NCI-H1930 (cell line): ENCODE data around the gene RTEL1.
"Not testable (repeated sequence)": the region's sequence is repeated elsewhere in the genome, so short reads cannot be mapped to it uniquely, and the experiment has no call there.

Source experiments
- DNase-seq, 2 experiments: peaks; one replicate each; lab custom pipeline; 2025; lab: John Stamatoyannopoulos, UW

RTEL1 gene

GRCh38 chr20:63648895-63649589 is 9.1 kb upstream of the RTEL1 start:
- DNase-seq: no peak

DNA sequence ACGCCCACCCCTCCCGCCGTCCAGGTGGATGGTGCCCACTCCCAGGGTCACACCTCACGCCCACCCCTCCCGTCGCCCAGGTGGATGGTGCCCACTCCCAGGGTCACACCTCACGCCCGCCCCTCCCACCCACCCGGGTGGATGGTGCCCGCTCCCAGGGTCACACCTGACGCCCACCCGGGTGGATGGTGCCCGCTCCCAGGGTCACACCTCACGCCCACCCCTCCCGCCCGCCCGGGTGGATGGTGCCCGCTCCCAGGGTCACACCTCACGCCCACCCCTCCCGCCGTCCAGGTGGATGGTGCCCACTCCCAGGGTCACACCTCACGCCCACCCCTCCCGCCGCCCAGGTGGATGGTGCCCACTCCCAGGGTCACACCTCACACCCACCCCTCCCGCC is 7.6 kb upstream of the RTEL1 start:
- not testable (repeated sequence) for DNase-seq

DNA sequence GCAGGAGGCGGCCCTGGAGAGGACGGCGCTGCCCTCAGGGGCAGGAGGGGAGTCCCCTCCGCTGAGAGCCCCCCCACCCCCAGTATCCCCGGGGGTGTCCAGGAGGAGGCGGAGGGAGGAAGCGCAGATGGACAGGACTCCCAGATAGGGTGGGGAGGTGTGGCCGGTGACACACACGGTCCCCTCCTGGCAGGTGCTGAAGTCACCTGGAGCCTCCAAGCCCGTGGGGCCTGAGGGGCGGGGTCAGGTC is 6.2 kb upstream of the RTEL1 start:
- no peak for DNase-seq

DNA sequence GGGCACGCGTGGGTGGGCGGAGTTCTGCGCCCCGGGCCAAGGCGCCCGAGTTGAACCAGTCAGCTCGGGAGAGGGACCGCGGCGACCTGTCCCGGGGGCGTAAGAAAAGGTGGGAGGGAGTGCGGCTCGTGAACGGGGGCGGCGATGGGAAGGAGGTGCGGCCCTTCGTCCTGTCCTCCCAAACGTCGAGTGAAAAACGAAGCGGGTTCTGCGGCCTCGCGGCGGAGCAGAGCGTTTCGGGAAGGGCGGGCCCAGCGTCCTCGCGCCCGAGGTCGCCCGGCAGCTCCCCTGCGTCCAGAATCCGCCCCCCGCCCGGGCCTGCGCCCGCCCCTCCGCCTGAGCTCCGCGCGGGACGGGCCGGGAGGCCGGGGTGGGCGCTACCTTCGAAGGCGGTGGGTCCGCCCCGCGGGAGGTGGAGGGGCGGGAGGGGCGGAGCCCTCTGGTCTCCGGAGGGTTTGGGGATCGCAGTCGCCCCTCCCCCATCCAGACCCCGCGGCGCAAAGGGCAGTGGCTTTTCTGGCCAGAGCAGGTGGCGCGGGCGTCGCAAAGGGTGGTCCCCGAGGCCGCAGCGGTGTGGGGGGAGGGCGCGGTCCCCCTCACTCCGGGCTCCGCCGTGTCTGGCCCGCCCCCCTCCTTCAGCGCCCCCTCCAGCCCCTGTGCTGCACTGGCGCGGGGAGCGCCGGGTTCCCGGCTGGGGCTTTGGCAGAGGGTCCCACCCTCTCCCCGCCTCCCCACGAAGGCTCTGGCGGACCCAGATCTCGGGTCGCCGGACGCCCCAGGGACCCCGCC is 5.7 kb upstream of the RTEL1 start:
- DNase-seq: peak; percentile 52 to 75

GRCh38 chr20:63653041-63653973 is 4.8 kb upstream of the RTEL1 start, which contains the start of gene STMN3:
Gene STMN3 (minus strand): TSS chr20:63653424. CDS start chr20:63653345, 79 bp downstream.
- DNase-seq: peak; percentile 77 to 81

DNA sequence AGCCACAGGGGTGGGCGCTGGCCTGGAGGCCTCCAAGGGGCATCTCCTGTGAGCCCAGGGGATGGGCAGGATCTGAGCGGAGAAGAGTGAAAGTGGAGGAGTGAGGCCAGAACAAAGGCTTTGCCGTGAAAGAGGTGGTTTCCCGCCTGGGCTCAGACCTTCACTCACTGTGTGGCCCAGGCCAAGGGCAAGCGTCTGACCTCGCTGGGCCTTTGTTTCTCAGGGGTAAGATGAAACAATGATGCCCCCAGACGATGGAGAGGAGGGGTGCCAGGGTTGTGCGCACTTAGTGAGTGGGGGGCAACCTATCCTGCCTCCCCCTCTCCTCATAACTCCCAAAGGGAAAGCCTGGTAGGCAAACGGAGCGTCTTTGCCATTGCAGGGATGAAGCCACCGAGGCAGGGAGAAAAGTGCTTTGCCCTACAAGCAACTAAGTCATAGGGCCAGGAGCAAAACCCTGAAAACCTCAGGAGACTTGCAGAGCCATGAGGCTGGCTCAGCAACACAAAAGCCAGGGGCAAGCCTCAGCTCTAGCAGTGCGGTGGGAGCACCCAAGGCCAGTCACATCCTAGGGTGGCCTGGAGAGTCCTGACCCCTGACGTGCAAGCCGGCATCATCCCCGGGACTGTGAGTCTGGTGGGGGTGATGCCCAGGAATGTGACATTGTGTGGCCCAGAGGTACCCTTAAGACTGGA is 4.0 kb upstream of the RTEL1 start:
- DNase-seq: no peak

DNA sequence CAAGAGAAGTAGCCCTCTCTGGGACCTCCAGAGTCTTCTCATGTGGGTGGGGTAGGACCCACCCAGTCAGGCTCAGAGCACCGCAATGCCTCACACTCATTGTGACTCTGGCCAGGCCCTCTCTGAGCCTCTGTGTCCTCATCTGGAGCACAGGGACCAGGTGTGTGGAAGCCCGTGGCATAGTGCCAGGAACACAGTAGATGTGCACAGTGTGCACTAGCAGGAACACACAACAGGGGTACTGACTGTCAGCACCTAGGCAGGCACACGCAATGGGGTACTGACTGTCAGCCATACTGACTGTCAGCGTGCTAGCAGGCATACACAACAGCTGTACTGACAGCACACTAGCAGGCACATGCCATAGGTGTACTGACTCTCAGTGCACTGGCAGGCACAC is 2.9 kb upstream of the RTEL1 start:
- DNase-seq: no peak

GRCh38 chr20:63656451-63656850 is 1.7 kb upstream of the RTEL1 start:
- DNase-seq: no peak

DNA sequence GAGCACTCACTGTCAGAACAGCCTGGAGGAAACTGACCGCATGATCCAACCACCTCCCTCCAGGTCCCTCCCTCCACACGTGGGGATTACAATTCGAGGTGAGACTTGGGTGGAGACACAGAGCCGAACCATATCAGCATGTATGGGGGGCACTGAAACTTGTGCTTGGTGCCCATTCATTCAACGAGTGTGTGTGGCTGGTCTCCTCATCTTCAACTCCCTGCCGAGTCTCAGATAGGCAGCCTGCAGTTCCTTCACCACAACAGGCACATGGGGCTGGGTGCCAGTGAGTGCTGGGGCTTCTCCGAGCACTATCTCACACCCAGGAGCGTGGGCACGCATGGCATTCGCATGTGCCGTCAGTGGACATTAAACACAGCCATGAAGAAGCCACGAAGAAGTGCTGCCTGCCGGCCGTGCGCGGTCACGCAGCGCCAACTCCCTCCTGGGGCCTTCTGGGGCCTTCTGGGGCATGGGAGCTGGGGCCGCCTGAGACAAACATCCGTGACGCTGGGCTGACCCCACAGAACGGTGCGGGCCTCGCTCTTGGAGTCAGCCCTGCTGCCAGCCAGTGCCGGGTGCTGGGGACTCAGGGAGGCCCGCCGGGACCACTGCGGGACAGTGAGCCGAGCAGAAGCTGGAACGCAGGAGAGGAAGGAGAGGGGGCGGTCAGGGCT is 714 bp upstream of the RTEL1 start:
- DNase-seq: no peak

GRCh38 chr20:63658749-63659187 is 656 bp downstream of the RTEL1 start:
- no peak for DNase-seq

- DNase-seq: no peak
Observed at GRCh38 chr20:63659370-63659769, 1.3 kb downstream of the RTEL1 start.

DNA sequence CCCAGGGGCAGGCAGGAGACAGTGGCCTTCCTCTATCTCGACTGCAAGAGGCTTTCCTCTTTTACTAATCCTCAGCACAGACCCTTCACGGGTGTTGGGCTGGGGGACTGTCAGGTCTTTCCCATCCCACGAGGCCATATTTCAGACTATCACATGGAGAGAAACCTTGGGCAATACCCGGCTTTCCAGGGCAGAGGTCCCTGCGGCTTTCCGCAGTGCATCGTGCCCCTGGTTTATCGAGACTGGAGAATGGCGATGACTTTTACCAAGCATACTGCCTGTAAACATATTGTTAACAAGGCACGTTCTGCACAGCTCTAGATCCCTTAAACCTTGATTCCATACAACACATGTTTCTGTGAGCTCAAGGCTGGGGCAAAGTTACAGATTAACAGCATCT is 2.1 kb downstream of the RTEL1 start:
- DNase-seq: not testable (repeated sequence)

DNA sequence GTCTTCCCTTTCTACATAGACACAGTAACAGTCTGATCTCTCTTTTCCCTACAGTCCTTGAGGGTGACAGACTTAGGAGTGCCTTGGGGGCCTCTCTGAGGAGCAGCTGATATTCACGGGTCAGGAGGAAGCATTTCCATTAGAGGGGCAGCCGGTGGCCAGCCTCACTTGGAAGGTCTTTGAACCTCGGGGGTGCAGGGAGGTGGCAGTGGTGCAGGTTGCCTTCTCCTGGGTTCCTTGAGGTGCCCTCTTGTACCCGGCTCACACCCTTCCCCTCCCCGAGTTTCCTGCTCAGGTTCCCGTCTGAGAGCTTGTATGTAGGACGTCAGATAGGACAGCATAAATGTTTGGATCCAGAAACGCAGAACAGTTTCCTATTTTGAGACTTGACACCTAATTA is 2.5 kb downstream of the RTEL1 start:
- DNase-seq: no peak

GRCh38 chr20:63661108-63661507 is 3.0 kb downstream of the RTEL1 start:
- DNase-seq: no peak

DNA sequence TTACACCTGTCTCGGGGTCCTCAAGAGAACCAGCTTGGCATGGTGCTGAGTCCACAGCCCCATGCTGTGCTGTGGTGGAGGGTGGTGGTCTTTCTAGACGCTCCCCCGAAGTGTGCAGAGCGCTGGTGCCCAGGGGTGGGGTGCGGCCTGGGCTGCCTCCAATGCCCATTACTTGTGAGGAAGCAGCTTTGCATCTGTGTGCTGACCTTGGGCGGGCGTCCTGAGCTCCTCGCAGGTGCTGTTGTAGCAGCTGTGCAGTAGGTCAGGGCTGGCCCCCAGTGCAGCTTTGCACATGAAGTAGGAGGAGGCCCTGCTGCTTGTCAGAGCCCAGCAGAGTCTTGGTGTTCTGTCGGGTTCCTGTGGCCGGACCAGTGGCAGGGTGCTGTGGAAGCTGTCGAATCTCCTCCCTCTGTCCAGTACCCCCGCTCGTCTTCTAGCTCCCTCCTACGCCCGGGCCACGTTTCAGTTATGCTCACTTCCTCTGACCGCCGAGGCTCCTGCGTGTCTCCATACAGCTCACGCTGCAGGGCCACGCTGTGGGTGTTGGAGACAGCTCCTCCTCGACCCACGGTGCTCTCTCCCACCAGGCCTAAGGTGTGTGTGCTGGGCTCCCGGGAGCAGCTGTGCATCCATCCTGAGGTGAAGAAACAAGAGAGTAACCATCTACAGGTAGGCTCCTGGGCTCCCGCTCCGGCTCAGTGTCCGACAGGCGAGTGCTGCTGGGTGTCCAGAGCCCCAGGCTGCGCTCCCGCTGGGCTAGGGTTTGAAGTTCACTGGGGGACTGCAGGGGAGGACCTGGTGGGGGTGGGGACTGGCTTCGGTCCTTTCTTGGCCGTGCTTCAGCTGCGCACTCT is 4.1 kb downstream of the RTEL1 start:
- DNase-seq: no peak

DNA sequence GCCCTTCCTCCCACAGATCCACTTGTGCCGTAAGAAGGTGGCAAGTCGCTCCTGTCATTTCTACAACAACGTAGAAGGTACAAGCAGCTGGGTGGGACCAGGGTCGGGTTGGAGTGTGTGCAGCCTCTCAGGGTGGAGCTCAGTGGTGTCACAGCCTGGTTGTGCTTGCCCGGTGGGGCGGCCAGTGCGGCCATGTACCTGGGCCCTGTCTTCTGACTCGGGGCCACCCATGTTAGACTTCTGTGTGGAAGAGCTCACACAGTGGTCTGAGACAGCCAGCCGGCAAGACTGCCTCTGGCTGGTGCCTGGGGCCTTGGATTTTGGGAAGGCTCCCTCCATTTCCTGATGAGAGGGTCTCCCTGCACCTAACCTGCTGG is 4.7 kb downstream of the RTEL1 start:
- DNase-seq: no peak

DNA sequence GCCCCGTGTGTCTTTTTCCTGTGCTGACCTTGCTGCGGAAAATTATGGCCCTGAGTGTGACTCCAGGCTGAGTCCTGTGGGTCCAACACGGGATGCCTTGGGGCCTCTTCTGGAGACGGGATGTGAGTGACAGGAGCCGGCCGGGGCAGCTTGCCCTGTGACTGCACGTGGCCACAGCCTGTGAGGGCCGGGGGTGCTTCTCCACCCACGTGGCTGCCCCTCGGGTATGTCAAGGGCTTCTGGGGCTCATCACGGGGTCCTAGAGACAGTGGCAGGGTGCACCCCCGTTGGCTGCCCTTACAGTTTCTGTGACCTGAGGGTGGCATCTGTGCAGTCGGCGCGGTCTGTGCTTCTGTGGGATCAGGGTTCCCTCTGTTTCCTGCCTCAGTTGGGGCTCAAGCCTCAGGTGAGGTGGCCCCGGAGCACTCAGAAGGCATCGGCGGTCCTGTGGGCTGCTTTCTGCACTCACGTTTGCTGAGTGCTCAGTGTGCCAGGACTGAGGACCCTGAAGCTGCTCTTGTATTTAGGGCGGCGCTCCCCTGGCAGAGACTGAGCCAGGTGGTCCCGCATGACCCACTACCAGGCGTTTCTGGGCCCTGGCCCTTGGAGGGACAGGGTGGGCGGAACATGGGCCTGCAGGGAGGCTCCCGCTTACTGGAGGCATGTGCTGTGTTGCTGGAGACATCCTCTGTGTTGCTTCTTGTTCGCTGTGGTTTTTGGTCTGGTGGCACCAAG is 5.4 kb downstream of the RTEL1 start:
- DNase-seq: no peak

DNA sequence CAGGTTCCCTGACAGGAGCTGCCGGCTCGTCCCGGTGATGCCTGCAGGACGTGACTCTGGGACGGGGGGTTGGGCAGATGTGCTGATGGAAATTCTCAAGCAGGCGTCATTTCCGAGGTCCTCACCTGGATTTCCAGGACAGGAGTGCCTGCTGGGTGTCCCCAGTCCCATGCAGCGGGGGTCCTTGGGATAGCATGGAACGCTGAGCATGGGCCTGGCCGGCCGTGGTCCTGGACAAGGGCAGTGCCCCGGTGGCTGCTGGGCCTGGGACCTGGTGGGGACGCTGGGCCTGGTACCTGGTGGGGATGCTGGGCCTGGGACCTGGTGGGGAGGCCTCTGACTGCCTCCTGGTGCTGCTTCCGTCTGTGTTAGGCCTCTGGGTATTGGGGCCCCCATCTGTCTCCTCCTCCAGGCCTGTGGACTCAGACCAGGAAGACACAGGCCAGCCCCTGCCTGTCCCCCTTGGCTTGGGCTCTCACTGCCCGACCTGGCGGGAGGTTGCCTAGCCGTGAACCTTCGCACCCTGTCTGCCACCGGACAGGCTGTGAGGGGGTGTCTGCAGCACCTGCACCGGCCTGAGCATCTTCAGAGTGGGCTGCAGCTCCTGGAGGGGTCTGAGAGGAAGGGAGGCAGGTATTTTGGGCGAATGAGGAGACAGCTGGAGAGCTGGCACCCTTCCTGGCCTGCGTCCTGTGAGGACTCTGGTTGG is 6.2 kb downstream of the RTEL1 start:
- no peak for DNase-seq
